ENCODE measurements around the gene METTL2B.
"Not testable (repeated sequence)": the region's sequence is repeated elsewhere in the genome, so short reads cannot be mapped to it uniquely, and the experiment has no call there.

DNA sequence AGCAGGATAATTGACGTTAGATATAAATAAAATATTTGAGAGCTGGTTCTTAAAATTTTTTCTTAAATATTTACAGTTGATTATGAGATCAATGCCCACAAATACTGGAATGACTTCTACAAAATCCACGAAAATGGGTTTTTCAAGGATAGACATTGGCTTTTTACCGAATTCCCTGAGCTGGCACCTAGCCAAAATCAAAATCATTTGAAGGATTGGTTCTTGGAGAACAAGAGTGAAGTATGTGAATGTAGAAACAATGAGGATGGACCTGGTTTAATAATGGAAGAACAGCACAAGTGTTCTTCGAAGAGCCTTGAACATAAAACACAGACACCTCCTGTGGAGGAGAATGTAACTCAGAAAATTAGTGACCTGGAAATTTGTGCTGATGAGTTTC is 2.5 kb downstream of the METTL2B start:
- TF ChIP-seq, protein P1, sequence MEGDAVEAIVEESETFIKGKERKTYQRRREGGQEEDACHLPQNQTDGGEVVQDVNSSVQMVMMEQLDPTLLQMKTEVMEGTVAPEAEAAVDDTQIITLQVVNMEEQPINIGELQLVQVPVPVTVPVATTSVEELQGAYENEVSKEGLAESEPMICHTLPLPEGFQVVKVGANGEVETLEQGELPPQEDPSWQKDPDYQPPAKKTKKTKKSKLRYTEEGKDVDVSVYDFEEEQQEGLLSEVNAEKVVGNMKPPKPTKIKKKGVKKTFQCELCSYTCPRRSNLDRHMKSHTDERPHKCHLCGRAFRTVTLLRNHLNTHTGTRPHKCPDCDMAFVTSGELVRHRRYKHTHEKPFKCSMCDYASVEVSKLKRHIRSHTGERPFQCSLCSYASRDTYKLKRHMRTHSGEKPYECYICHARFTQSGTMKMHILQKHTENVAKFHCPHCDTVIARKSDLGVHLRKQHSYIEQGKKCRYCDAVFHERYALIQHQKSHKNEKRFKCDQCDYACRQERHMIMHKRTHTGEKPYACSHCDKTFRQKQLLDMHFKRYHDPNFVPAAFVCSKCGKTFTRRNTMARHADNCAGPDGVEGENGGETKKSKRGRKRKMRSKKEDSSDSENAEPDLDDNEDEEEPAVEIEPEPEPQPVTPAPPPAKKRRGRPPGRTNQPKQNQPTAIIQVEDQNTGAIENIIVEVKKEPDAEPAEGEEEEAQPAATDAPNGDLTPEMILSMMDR (IDR thresholded peaks at IDR 0.05; ENCODE audit: extremely low read depth in 1 of 2, insufficient read depth in 1 of 2, low read depth in 1 of 2, low read length in 2 of 2): not testable (repeated sequence)
- TF ChIP-seq EZH2 (IDR thresholded peaks at IDR 0.05; ENCODE audit: borderline replicate concordance, low read depth, low read length, severe bottlenecking); POLR2A (IDR thresholded peaks at IDR 0.05; ENCODE audit: low read depth, low read length); GATA2 (IDR thresholded peaks at IDR 0.05; ENCODE audit: insufficient read depth, insufficient read length, low read depth, low read length); MYC (IDR thresholded peaks at IDR 0.05; ENCODE audit: low read depth, low read length): not testable (repeated sequence)
- TF ChIP-seq, protein P2, sequence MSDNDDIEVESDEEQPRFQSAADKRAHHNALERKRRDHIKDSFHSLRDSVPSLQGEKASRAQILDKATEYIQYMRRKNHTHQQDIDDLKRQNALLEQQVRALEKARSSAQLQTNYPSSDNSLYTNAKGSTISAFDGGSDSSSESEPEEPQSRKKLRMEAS (IDR thresholded peaks at IDR 0.05; ENCODE audit: insufficient read depth, insufficient read length): not testable (repeated sequence)
